Measurements from ENCODE around the gene HES5. TPM values are rescaled to one million over a fixed set of nuclear protein-coding genes. Genes with fewer than 3 reads are reported as not detected.

HES5 gene
- total and polyA plus RNA-seq, 2 donors (not counting 3 experiments of a cell fraction or from before 2014, with no cell fraction given), result 0.07 TPM; not detected in 1

GRCh38 chr1:2560299-2561073 is 30.4 kb upstream of the HES5 start:
- no peaks in the 10 kb centered on the region for H3K27me3 ChIP-seq (ENCODE audit: control insufficient read depth in 2 of 2, insufficient read depth in 2 of 2, low read length in 2 of 2)
- BruUV-seq (replicated peaks), result no TSS peak
- H3K4me3 ChIP-seq (replicated peaks in 1 of 3; ENCODE audit: insufficient read depth in 1 of 3, low read depth in 1 of 3, low read length in 3 of 3), result no peak overlapping the region
- no peak overlapping the region for H3K27ac ChIP-seq (ENCODE audit: insufficient read depth, low read depth, low read length)
- H3K9me1 ChIP-seq (replicated peaks; ENCODE audit: control insufficient read depth, extremely low read depth, insufficient read depth, low read length), result no peaks in the 10 kb centered on the region
- H3K9me3 ChIP-seq (replicated peaks; ENCODE audit: control insufficient read depth, insufficient read depth, low read length), result no peaks in the 10 kb centered on the region
- ChIA-PET CTCF (interaction anchor here (1.0 to 2.8 kb wide), 7 partner anchors 10 to 146 kb away, joined by 3 to 14 read pairs (median 5); partner anchors contain the start of genes PANK4 and PRXL2B), POLR2A (no interaction called here)
- H2AFZ ChIP-seq (ENCODE audit: low read depth, low read length), result no peak overlapping the region
- DNase-seq (ENCODE audit: low read depth, low spot score), result no peak
- H3K4me1 ChIP-seq (ENCODE audit: control insufficient read depth, extremely low read depth, insufficient read depth, low read length), result peaks cover 6% of the 10 kb centered on the region
- H3K36me3 ChIP-seq (ENCODE audit: control insufficient read depth in 2 of 2, extremely low read depth in 1 of 2, insufficient read depth in 2 of 2, low read length in 2 of 2), result peaks cover 0 to 9% of the 10 kb centered on the region in 2 experiments
- no peak overlapping the region for H3K4me2 ChIP-seq (ENCODE audit: insufficient read depth, low read length)
- H3K9ac ChIP-seq (replicated peaks; ENCODE audit: extremely low read depth, insufficient read depth, low read length), result no peak overlapping the region
- no peaks in the 10 kb centered on the region for H3K79me2 ChIP-seq (ENCODE audit: control insufficient read depth, insufficient read depth, low read length)
- no peaks in the 10 kb centered on the region for H4K20me1 ChIP-seq (replicated peaks; ENCODE audit: control insufficient read depth, extremely low read depth, insufficient read depth, low read length)
- TF ChIP-seq POLR2AphosphoS5 (IDR thresholded peaks at IDR 0.05; ENCODE audit: insufficient read depth, low read depth, low read length) (no peak), POLR2A (IDR thresholded peaks at IDR 0.05; ENCODE audit: low read depth, low read length) (no peak), EZH2 (IDR thresholded peaks at IDR 0.05; ENCODE audit: borderline replicate concordance, low read depth, low read length, severe bottlenecking) (no peak), MAX (IDR thresholded peaks at IDR 0.05; ENCODE audit: insufficient read depth, insufficient read length) (no peak), MYC (IDR thresholded peaks at IDR 0.05; ENCODE audit: low read depth, low read length) (no peak)
- dilution Hi-C loops (cut with MboI; ENCODE audit: extremely low pct_ligation_motif_present, low sequenced_read_pairs) (no loop called here), intact Hi-C loops (cut with micrococcal nuclease) (no loop called here)
- no peak for FAIRE-seq

- no peak for TF ChIP-seq POLR2A (IDR thresholded peaks at IDR 0.05; ENCODE audit: low read depth, low read length)
- TF ChIP-seq MAX (IDR thresholded peaks at IDR 0.05; ENCODE audit: insufficient read depth, insufficient read length), result no peak
- TF ChIP-seq GATA2 (IDR thresholded peaks at IDR 0.05; ENCODE audit: insufficient read depth, insufficient read length, low read depth, low read length), result no peak
- no peak for TF ChIP-seq CTCF (IDR thresholded peaks at IDR 0.05; ENCODE audit: extremely low read depth in 1 of 2, insufficient read depth in 1 of 2, low read depth in 1 of 2, low read length in 2 of 2)
- no peak for TF ChIP-seq EZH2 (IDR thresholded peaks at IDR 0.05; ENCODE audit: borderline replicate concordance, low read depth, low read length, severe bottlenecking)
- TF ChIP-seq POLR2AphosphoS5 (IDR thresholded peaks at IDR 0.05; ENCODE audit: insufficient read depth, low read depth, low read length), result no peak
- TF ChIP-seq FOS (IDR thresholded peaks at IDR 0.05; ENCODE audit: borderline replicate concordance, insufficient read depth, low read length), result no peak
- no peak for TF ChIP-seq MYC (IDR thresholded peaks at IDR 0.05; ENCODE audit: low read depth, low read length)
- TF ChIP-seq JUN (IDR thresholded peaks at IDR 0.05; ENCODE audit: borderline replicate concordance, insufficient read depth, insufficient read length, low read depth), result no peak
- Histone ChIP-seq H3K27me3 (ENCODE audit: control insufficient read depth in 2 of 2, insufficient read depth in 2 of 2, low read length in 2 of 2) (no peaks in the 10 kb centered on the region), H3K4me2 (ENCODE audit: insufficient read depth, low read length) (no peak overlapping the region), H3K79me2 (ENCODE audit: control insufficient read depth, insufficient read depth, low read length) (no peaks in the 10 kb centered on the region), H3K9me3 (replicated peaks; ENCODE audit: control insufficient read depth, insufficient read depth, low read length) (no peaks in the 10 kb centered on the region), H3K36me3 (ENCODE audit: control insufficient read depth in 2 of 2, extremely low read depth in 1 of 2, insufficient read depth in 2 of 2, low read length in 2 of 2) (peaks cover 0 to 9% of the 10 kb centered on the region in 2 experiments), H2AFZ (ENCODE audit: low read depth, low read length) (no peak overlapping the region), H4K20me1 (replicated peaks; ENCODE audit: control insufficient read depth, extremely low read depth, insufficient read depth, low read length) (no peaks in the 10 kb centered on the region), H3K9ac (replicated peaks; ENCODE audit: extremely low read depth, insufficient read depth, low read length) (no peak overlapping the region), H3K9me1 (replicated peaks; ENCODE audit: control insufficient read depth, extremely low read depth, insufficient read depth, low read length) (no peaks in the 10 kb centered on the region), H3K27ac (ENCODE audit: insufficient read depth, low read depth, low read length) (no peak overlapping the region), H3K4me3 (replicated peaks in 1 of 3; ENCODE audit: insufficient read depth in 1 of 3, low read depth in 1 of 3, low read length in 3 of 3) (no peak overlapping the region), H3K4me1 (ENCODE audit: control insufficient read depth, extremely low read depth, insufficient read depth, low read length) (peaks cover 12% of the 10 kb centered on the region)
- FAIRE-seq, result no peak
- dilution Hi-C loops (cut with MboI; ENCODE audit: extremely low pct_ligation_motif_present, low sequenced_read_pairs) (no loop called here), intact Hi-C loops (cut with micrococcal nuclease) (no loop called here)
- BruUV-seq (replicated peaks), result no TSS peak
- ChIA-PET POLR2A (no interaction called here), CTCF (interaction anchor here (1.5 to 2.8 kb wide), 2 partner anchors 26 to 33 kb away, joined by 3 to 14 read pairs; partner anchors contain the start of genes PANK4 and PRXL2B)
- DNase-seq (ENCODE audit: low read depth, low spot score), result no peak
These were observed 29.6 kb upstream of the HES5 start for GRCh38 chr1:2559509-2560298.

Measured in endothelial cell of umbilical vein (primary cell).